T-cell (primary cell): ENCODE results near the gene FBXL14. TPM values are rescaled to one million over a fixed set of nuclear protein-coding genes. Genes with fewer than 3 reads are reported as not detected.
A peak's percentile ranks its signal among the peaks of the same experiment; 100 is the strongest.
"Not testable (repeated sequence)": the region's sequence is repeated elsewhere in the genome, so short reads cannot be mapped to it uniquely, and the experiment has no call there.

Experiments used
- ATAC-seq, 4 experiments: fragments of 200-7000 bp in 3 of 4; fragments of 150-1000 bp in 1 of 4; cut with Tn5 transposase; replicated peaks in 1 of 4; 1 replicate in 3 of 4; 2 replicates in 1 of 4; pipeline ENCODE4 v1.10.0; 2021; ENCODE audit warnings: moderate library complexity in 3 of 4, mild to moderate bottlenecking in 2 of 4, moderate number of reproducible peaks in 1 of 4
- CTCF ChIA-PET, 2 donors: fragments of 300-600 bp; sonication (Branson Sonifier 250); formaldehyde crosslinking; loops; one replicate each; lab custom pipeline; 2022; ENCODE audit warnings: antibody characterized with exemption in 2 of 2; lab: Charles Lee
- POLR2A ChIA-PET, 2 donors: fragments of 300-600 bp; sonication (Branson Sonifier 250); formaldehyde crosslinking; loops; one replicate each; lab custom pipeline; 2022; ENCODE audit warnings: antibody characterized with exemption in 2 of 2; lab: Charles Lee
- DNase-seq, 35 experiments: peaks; one replicate each; pipeline versions ENCODE4 v3.0.0 to v3.0.0-alpha.2; 2013 to 2023
- H3K27ac ChIP-seq: one replicate; pipeline ENCODE4 v1.5.1; 2013; ENCODE audit warnings: low read length
- H3K27me3 ChIP-seq, 2 experiments: replicated peaks in 1 of 2; 1 replicate in 1 of 2; 2 replicates in 1 of 2; pipeline versions ENCODE4 v1.6.1 to v1.7.0; 2013; ENCODE audit warnings: low read length in 1 of 2, mixed read lengths in 1 of 2; ENCODE audit not compliant: control insufficient read depth in 2 of 2, insufficient read depth in 2 of 2; ENCODE audit errors: extremely low read depth in 1 of 2
- H3K36me3 ChIP-seq, 2 donors: 1 replicate in 1 of 2; 2 replicates in 1 of 2; pipeline versions ENCODE4 v1.6.1 to v1.7.0; 2013; ENCODE audit warnings: low read length in 1 of 2; ENCODE audit not compliant: control insufficient read depth in 2 of 2, insufficient read depth in 1 of 2; ENCODE audit errors: extremely low read depth in 1 of 2
- H3K4me1 ChIP-seq, 2 experiments: 1 replicate in 1 of 2; 2 replicates in 1 of 2; pipeline versions ENCODE4 v1.6.1 to v1.7.0; 2013; ENCODE audit warnings: low read length in 2 of 2, mixed read lengths in 1 of 2; ENCODE audit not compliant: insufficient read depth in 2 of 2, control insufficient read depth in 1 of 2; ENCODE audit errors: extremely low read depth in 1 of 2
- H3K4me3 ChIP-seq, 2 donors: 1 replicate in 1 of 2; 2 replicates in 1 of 2; pipeline versions ENCODE4 v1.5.1 to v1.7.0; 2013; ENCODE audit warnings: mild to moderate bottlenecking in 2 of 2, low read length in 1 of 2, moderate library complexity in 1 of 2; ENCODE audit not compliant: control insufficient read depth in 1 of 2; ENCODE audit errors: extremely low read depth in 1 of 2
- H3K9me3 ChIP-seq: 2 replicates; pipeline ENCODE4 v1.7.0; 2013
- H3K27ac Mint-ChIP-seq, 2 donors: one replicate each; pipeline ENCODE4 v1.8.0; 2020 to 2021; ENCODE audit warnings: mild to moderate bottlenecking in 2 of 2, mixed read lengths in 2 of 2
- H3K27me3 Mint-ChIP-seq, 2 donors: one replicate each; pipeline ENCODE4 v1.8.0; 2021 to 2022; ENCODE audit warnings: mixed read lengths in 2 of 2
- H3K36me3 Mint-ChIP-seq: one replicate; pipeline ENCODE4 v1.8.0; 2021; ENCODE audit warnings: mixed read lengths
- H3K4me1 Mint-ChIP-seq, 3 donors: one replicate each; pipeline ENCODE4 v1.8.0; 2020 to 2022; ENCODE audit warnings: mixed read lengths in 3 of 3, mild to moderate bottlenecking in 1 of 3
- H3K4me3 Mint-ChIP-seq, 3 donors: one replicate each; pipeline ENCODE4 v1.8.0; 2020 to 2022; ENCODE audit warnings: mild to moderate bottlenecking in 3 of 3, mixed read lengths in 3 of 3, moderate library complexity in 3 of 3
- H3K9me3 Mint-ChIP-seq, 3 donors: one replicate each; pipeline ENCODE4 v1.8.0; 2020 to 2022; ENCODE audit warnings: mixed read lengths in 3 of 3
- WGBS: methylation state at CpG from one replicate; pipeline ENCODE4 v1.1.5; 2013; ENCODE audit warnings: missing lambda C conversion rate; ENCODE audit not compliant: insufficient coverage; 5-methylcytosine and 5-hydroxymethylcytosine counted together
- total RNA-seq, 35 experiments: library from RNA in 6 of 35; stranded (reverse) in 6 of 35; fragments of 120-200 nt in 1 of 35; gene quantifications; one replicate each; pipeline versions ENCODE4 v1.2.1 to v1.2.4 and lab custom pipeline; 2013 to 2026

The FBXL14 gene
- total RNA-seq, 5 donors from 2014 or later (not counting 1 experiment from before 2014, with no cell fraction given), result 27.3 to 48.7 (median 42.5) TPM

- H3K27me3 ChIP-seq, DNase-seq, H3K9me3 Mint-ChIP-seq, H3K36me3 Mint-ChIP-seq, H3K36me3 ChIP-seq, H3K27me3 Mint-ChIP-seq, H3K9me3 ChIP-seq, ATAC-seq, H3K4me3 ChIP-seq, H3K27ac ChIP-seq: not testable (repeated sequence)
- Mint-ChIP-seq H3K4me1 (peaks cover 33 to 44% (median 41%) of the 10 kb centered on the region in 3 donors), H3K4me3 (peak overlapping the region; percentile 6 to 91 (median 85)), H3K27ac (peak overlapping the region; percentile 97 to 98)
- 96% methylated on average over 7 of the region's 9 CpGs for WGBS
- CTCF ChIA-PET, result interaction anchor here (0.5 to 4.2 kb wide), 16 partner anchors 10 to 792 kb away, joined by 3 to 75 read pairs (median 4); no protein-coding TSS in a partner anchor
- POLR2A ChIA-PET, result interaction anchor here in 1 of 2 donors (0.6 to 1.5 kb wide), 3 partner anchors 19 to 484 kb away, joined by 3 to 14 read pairs (median 3); no protein-coding TSS in a partner anchor
- H3K4me1 ChIP-seq, result peaks cover 8 to 28% of the 10 kb centered on the region in 2 experiments
Observed at GRCh38 chr12:1602706-1603105, 8.3 kb upstream of the FBXL14 start.

- Histone ChIP-seq H3K27ac (no peak overlapping the region), H3K36me3 (no peaks in the 10 kb centered on the region), H3K27me3 (no peaks in the 10 kb centered on the region), H3K4me3 (no peak overlapping the region), H3K4me1 (peaks cover 10 to 25% of the 10 kb centered on the region in 2 experiments), H3K9me3 (no peaks in the 10 kb centered on the region)
- peaks cover 35 to 44% (median 42%) of the 10 kb centered on the region in 3 donors for H3K4me1 Mint-ChIP-seq
- ChIA-PET POLR2A (no interaction called here), CTCF (interaction anchor here in 1 of 2 donors (1.0 kb wide), 1 partner anchor 11 kb away, joined by 6 read pairs; no protein-coding TSS in a partner anchor)
- no peak for DNase-seq
- no peak overlapping the region for H3K4me3 Mint-ChIP-seq
- H3K27me3 Mint-ChIP-seq, result no peaks in the 10 kb centered on the region
- no CpG with 5 or more reads among the region's 3 CpGs for WGBS
- H3K27ac Mint-ChIP-seq, result no peak overlapping the region
- no peaks in the 10 kb centered on the region for H3K9me3 Mint-ChIP-seq
- no peak for ATAC-seq
- no peaks in the 10 kb centered on the region for H3K36me3 Mint-ChIP-seq
Observed at GRCh38 chr12:1598757-1599156, 4.4 kb upstream of the FBXL14 start.

GRCh38 chr12:1595690-1596347 lies 1.4 kb upstream of the FBXL14 start:
- POLR2A ChIA-PET, result no interaction called here
- peaks cover 31 to 45% (median 40%) of the 10 kb centered on the region in 3 donors for H3K4me1 Mint-ChIP-seq
- CTCF ChIA-PET, result no interaction called here

GRCh38 chr12:1595026-1595561 lies 713 bp upstream of the FBXL14 start:
- peak overlapping the region; percentile 85 to 92 (median 90) for H3K4me3 Mint-ChIP-seq
- H3K9me3 Mint-ChIP-seq, result no peaks in the 10 kb centered on the region
- no peaks in the 10 kb centered on the region for H3K27me3 Mint-ChIP-seq
- peaks cover 15 to 35% of the 10 kb centered on the region in 2 experiments for H3K4me1 ChIP-seq
- H3K4me1 Mint-ChIP-seq, result peaks cover 36 to 47% (median 45%) of the 10 kb centered on the region in 3 donors
- peak overlapping the region; percentile 88 for H3K27ac ChIP-seq
- H3K9me3 ChIP-seq, result no peaks in the 10 kb centered on the region
- H3K27ac Mint-ChIP-seq, result peak overlapping the region; percentile 92 to 93
- ChIA-PET POLR2A (no interaction called here), CTCF (no interaction called here)
- no peaks in the 10 kb centered on the region for H3K27me3 ChIP-seq
- peak in 1 of 35 experiments; percentile 39 for DNase-seq
- H3K36me3 ChIP-seq, result no peaks in the 10 kb centered on the region
- H3K36me3 Mint-ChIP-seq, result peaks cover 6% of the 10 kb centered on the region
- no peak for ATAC-seq
- 22% methylated on average over 18 of the region's 19 CpGs for WGBS
- peak overlapping the region; percentile 67 to 79 for H3K4me3 ChIP-seq

More at GRCh38 chr12:1595690-1596347, 1.4 kb upstream of the FBXL14 start:
- H3K27me3 Mint-ChIP-seq, result no peaks in the 10 kb centered on the region
- H3K4me1 ChIP-seq, result peaks cover 9 to 29% of the 10 kb centered on the region in 2 experiments
- no peaks in the 10 kb centered on the region for H3K36me3 ChIP-seq
- peak overlapping the region; percentile 85 to 92 (median 90) for H3K4me3 Mint-ChIP-seq
- no peak for DNase-seq
- peak overlapping the region; percentile 88 for H3K27ac ChIP-seq
- H3K4me3 ChIP-seq, result no peak overlapping the region
- H3K27ac Mint-ChIP-seq, result peak overlapping the region; percentile 92 to 93
- 100% methylated on average over 2 of the region's 9 CpGs for WGBS
- H3K9me3 ChIP-seq, result no peaks in the 10 kb centered on the region
- no peaks in the 10 kb centered on the region for H3K27me3 ChIP-seq
- ATAC-seq, result no peak
- H3K36me3 Mint-ChIP-seq, result peaks cover 3% of the 10 kb centered on the region
- no peaks in the 10 kb centered on the region for H3K9me3 Mint-ChIP-seq

GRCh38 chr12:1594006-1594260 lies 448 bp downstream of the FBXL14 start:
- peaks cover 11% of the 10 kb centered on the region for H3K36me3 Mint-ChIP-seq
- Histone ChIP-seq H3K4me3 (peak overlapping the region; percentile 75 to 78), H3K27ac (peak overlapping the region; percentile 73), H3K36me3 (no peaks in the 10 kb centered on the region), H3K9me3 (no peaks in the 10 kb centered on the region), H3K27me3 (no peaks in the 10 kb centered on the region), H3K4me1 (peaks cover 17 to 35% of the 10 kb centered on the region in 2 experiments)
- DNase-seq (peak in 1 of 35 experiments; percentile 11), ATAC-seq (no peak)
- H3K9me3 Mint-ChIP-seq, result no peaks in the 10 kb centered on the region
- CTCF ChIA-PET, result interaction anchor here (0.6 to 4.6 kb wide), 5 partner anchors 8 to 476 kb away, joined by 3 to 34 read pairs (median 11); no protein-coding TSS in a partner anchor
- H3K4me1 Mint-ChIP-seq, result peaks cover 46 to 59% (median 55%) of the 10 kb centered on the region in 3 donors
- WGBS, result under 1% methylated on average over 34 of the region's 34 CpGs
- H3K27ac Mint-ChIP-seq, result peak overlapping the region; percentile 87 to 93
- H3K27me3 Mint-ChIP-seq, result no peaks in the 10 kb centered on the region
- peak overlapping the region; percentile 85 to 95 (median 90) for H3K4me3 Mint-ChIP-seq
- POLR2A ChIA-PET, result no interaction called here

- POLR2A ChIA-PET, result interaction anchor here in 1 of 2 donors (0.5 to 0.8 kb wide), 2 partner anchors 202 to 475 kb away, joined by 3 to 4 read pairs; no protein-coding TSS in a partner anchor
- peak overlapping the region; percentile 73 for H3K27ac ChIP-seq
Observed at GRCh38 chr12:1593174-1594005, 991 bp downstream of the FBXL14 start.

More at GRCh38 chr12:1593174-1594005, 991 bp downstream of the FBXL14 start:
- Histone ChIP-seq H3K4me3 (peak overlapping the region; percentile 75 to 78), H3K36me3 (no peaks in the 10 kb centered on the region), H3K27me3 (no peaks in the 10 kb centered on the region), H3K4me1 (peaks cover 21 to 35% of the 10 kb centered on the region in 2 experiments), H3K9me3 (no peaks in the 10 kb centered on the region)
- Mint-ChIP-seq H3K27ac (peak overlapping the region; percentile 87 to 93), H3K4me1 (peaks cover 51 to 64% (median 60%) of the 10 kb centered on the region in 3 donors), H3K4me3 (peak overlapping the region; percentile 85 to 95 (median 90)), H3K27me3 (no peaks in the 10 kb centered on the region), H3K9me3 (no peaks in the 10 kb centered on the region), H3K36me3 (peaks cover 17% of the 10 kb centered on the region)
- DNase-seq (peak; percentile 31 to 72 (median 50)), ATAC-seq (peak; percentile 29 to 46 (median 43))
- 6% methylated on average over 56 of the region's 56 CpGs for WGBS
- CTCF ChIA-PET, result interaction anchor here (0.6 to 4.6 kb wide), 11 partner anchors 8 to 1082 kb away, joined by 3 to 34 read pairs (median 4); no protein-coding TSS in a partner anchor
